DND-41 (cell line): Measurements from ENCODE around the gene ZFYVE28.

Experiments
- ATAC-seq: fragments of 200-7000 bp; cut with Tn5 transposase; 3 replicates; pipeline ENCODE4 v1.9.1; 2021; ENCODE audit warnings: low read depth; ENCODE audit not compliant: insufficient read depth
- DNase-seq: peaks from one replicate; pipeline ENCODE4 v3.0.0-alpha.2; 2020
- H2AFZ ChIP-seq: 2 replicates; pipeline ENCODE4 v1.6.0; 2012; ENCODE audit warnings: low read depth, low read length
- H3K27ac ChIP-seq: 2 replicates; pipeline ENCODE4 v1.5.1; 2012; ENCODE audit warnings: low read length, inconsistent platforms
- H3K27me3 ChIP-seq: fragments of 200-600 bp; sonication (generic); 2 replicates; pipeline ENCODE4 v1.6.0; 2012; ENCODE audit warnings: low read length, mild to moderate bottlenecking, inconsistent platforms; ENCODE audit not compliant: insufficient read depth, poor library complexity
- H3K36me3 ChIP-seq: 2 replicates; pipeline ENCODE4 v1.5.1; 2012; ENCODE audit warnings: low read length, inconsistent platforms; ENCODE audit not compliant: insufficient read depth
- H3K4me1 ChIP-seq: 2 replicates; pipeline ENCODE4 v1.5.1; 2012; ENCODE audit warnings: mild to moderate bottlenecking, low read length; ENCODE audit not compliant: insufficient read depth
- H3K4me2 ChIP-seq: 2 replicates; pipeline ENCODE4 v1.6.0; 2012; ENCODE audit warnings: mild to moderate bottlenecking, moderate library complexity, low read length, inconsistent platforms; ENCODE audit not compliant: insufficient read depth
- H3K4me3 ChIP-seq, 2 experiments: fragments of 200-600 bp in 1 of 2; shearing (Covaris generic) in 1 of 2; 2 replicates each; pipeline ENCODE4 v1.5.1; 2012 to 2016; ENCODE audit warnings: inconsistent platforms in 2 of 2, low read length in 2 of 2, mild to moderate bottlenecking in 2 of 2, low read depth in 1 of 2, moderate library complexity in 1 of 2
- H3K79me2 ChIP-seq: 2 replicates; pipeline ENCODE4 v1.6.0; 2012; ENCODE audit warnings: low read length, inconsistent platforms; ENCODE audit not compliant: insufficient read depth
- H3K9ac ChIP-seq: 2 replicates; pipeline ENCODE4 v1.6.0; 2012; ENCODE audit warnings: low read depth, mild to moderate bottlenecking, inconsistent platforms, low read length, moderate library complexity
- H3K9me3 ChIP-seq: 2 replicates; pipeline ENCODE4 v1.5.1; 2012; ENCODE audit warnings: low read length, moderate library complexity, mild to moderate bottlenecking, inconsistent platforms; ENCODE audit not compliant: insufficient read depth, severe bottlenecking
- H4K20me1 ChIP-seq: 2 replicates; pipeline ENCODE4 v1.6.0; 2012; ENCODE audit warnings: low read length; ENCODE audit not compliant: insufficient read depth
- EZH2 ChIP-seq: IDR thresholded peaks from 3 replicates; pipeline ENCODE4 v1.6.1; 2012; ENCODE audit warnings: borderline replicate concordance, low read depth, mild to moderate bottlenecking, moderate library complexity, low read length, inconsistent platforms; ENCODE audit not compliant: severe bottlenecking
- TF ChIP-seq, protein P1 (sequence below): IDR thresholded peaks from 2 replicates; pipeline ENCODE4 v1.5.1; 2012; ENCODE audit warnings: borderline replicate concordance, low read length, moderate library complexity, mild to moderate bottlenecking; ENCODE audit not compliant: poor library complexity, severe bottlenecking; ENCODE audit errors: extremely low read depth

The ZFYVE28 gene

DNA sequence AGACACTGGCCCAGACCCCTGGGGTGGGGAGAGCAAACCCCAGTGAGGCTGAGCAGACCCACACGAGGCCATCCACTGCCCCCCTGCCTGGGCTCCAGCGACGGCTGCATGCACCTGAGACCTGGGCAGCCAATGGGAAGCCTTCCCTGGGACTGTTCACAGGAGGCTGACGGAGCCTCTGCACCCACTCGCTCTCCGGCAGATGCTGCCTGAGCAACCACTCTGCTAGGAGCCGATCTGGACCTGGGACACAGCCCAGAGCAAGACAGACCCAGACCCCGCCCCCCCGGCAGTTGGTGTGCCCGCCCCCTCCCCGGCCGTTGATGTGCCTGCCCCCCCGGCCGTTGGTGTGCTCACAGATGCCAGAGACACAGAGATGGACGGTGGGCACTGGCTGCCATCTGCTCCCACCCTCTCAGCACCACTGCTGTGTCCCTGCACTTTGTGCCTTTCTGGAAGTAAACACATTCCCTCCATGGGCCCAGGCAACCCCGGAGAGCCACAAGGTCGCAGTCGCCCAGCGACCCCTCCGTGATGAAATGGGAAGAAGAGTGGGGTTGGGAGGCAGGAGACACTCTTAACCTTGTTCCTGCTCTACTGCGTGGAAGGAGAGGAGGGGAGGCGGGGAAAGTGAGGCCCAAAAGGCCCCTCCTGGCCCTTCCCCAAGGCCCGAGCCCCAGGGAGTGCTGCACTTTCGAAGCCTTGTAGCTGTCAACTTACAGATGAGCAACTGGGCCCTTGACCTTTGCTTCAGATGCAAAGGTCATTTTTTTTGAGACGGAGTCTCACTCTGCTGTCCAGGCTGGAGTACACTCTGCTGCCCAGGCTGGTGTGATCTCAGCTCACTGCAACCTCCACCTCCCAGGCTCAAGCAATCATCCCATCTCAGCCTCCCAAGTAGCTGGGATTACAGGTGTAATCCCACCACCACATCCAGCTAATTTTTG lies 62.0 kb downstream of the ZFYVE28 start:
- Histone ChIP-seq H3K4me2 (no peak overlapping the region), H3K9me3 (no peaks in the 10 kb centered on the region), H3K27ac (no peak overlapping the region), H2AFZ (no peak overlapping the region), H3K79me2 (no peaks in the 10 kb centered on the region), H3K4me1 (no peaks in the 10 kb centered on the region), H3K27me3 (no peaks in the 10 kb centered on the region), H4K20me1 (peaks cover 1% of the 10 kb centered on the region; the same call in 1 of the 2 replicates), H3K4me3 (no peak overlapping the region), H3K36me3 (no peaks in the 10 kb centered on the region), H3K9ac (no peak overlapping the region)
- ATAC-seq, result no peak
- no peak for DNase-seq
- TF ChIP-seq, protein P1, sequence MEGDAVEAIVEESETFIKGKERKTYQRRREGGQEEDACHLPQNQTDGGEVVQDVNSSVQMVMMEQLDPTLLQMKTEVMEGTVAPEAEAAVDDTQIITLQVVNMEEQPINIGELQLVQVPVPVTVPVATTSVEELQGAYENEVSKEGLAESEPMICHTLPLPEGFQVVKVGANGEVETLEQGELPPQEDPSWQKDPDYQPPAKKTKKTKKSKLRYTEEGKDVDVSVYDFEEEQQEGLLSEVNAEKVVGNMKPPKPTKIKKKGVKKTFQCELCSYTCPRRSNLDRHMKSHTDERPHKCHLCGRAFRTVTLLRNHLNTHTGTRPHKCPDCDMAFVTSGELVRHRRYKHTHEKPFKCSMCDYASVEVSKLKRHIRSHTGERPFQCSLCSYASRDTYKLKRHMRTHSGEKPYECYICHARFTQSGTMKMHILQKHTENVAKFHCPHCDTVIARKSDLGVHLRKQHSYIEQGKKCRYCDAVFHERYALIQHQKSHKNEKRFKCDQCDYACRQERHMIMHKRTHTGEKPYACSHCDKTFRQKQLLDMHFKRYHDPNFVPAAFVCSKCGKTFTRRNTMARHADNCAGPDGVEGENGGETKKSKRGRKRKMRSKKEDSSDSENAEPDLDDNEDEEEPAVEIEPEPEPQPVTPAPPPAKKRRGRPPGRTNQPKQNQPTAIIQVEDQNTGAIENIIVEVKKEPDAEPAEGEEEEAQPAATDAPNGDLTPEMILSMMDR, result no peak
- no peak for TF ChIP-seq EZH2

DNA sequence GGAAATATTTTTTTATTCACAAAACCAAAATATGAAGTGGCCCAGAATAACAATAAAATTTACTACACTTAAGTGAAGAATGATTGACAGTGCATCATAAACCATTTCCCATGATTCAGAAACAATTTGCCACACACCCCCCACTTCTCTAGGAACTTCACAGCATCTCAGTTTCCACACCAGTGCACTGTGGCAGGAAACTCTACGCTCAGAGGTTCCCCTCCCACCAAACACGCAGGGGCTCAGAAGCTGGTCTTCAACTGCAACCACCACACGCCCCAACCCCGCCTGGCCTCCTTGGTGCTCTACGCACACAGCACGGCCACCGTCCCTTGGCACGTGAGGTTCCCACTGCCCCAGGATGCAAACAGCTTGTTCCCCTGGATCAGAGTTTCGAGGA lies 63.7 kb downstream of the ZFYVE28 start:
- Histone ChIP-seq H3K79me2 (no peaks in the 10 kb centered on the region), H3K9me3 (no peaks in the 10 kb centered on the region), H3K4me1 (no peaks in the 10 kb centered on the region), H3K4me3 (no peak overlapping the region), H3K9ac (no peak overlapping the region), H3K27ac (no peak overlapping the region), H2AFZ (no peak overlapping the region), H3K4me2 (no peak overlapping the region), H3K36me3 (no peaks in the 10 kb centered on the region), H4K20me1 (no peaks in the 10 kb centered on the region), H3K27me3 (no peaks in the 10 kb centered on the region)
- DNase-seq (no peak), ATAC-seq (no peak)
- TF ChIP-seq, protein P1, result no peak
- TF ChIP-seq EZH2, result no peak

DNA sequence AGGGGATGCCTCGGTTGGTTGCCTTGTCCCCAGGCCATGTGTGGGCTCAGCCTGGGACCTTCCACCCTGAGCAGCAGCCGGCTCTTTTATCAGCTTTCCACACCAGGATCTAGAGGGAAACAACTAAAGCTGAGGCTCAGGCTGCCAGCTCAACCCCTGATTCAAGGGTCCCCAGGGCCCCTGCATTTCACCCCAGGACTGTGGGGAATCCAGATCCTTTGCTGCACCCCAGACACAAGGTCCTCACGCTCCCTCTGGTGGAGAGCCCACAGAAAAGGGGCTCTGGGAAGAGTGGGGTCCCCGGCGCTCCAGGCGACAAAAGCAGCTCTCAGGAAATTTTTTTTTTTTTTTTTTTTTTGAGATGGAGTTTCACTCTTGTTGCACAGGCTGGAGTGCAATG lies 64.3 kb downstream of the ZFYVE28 start:
- ATAC-seq (peak; percentile 64; the same call in 1 of the 3 replicates), DNase-seq (peak; percentile 34)
- TF ChIP-seq EZH2, result no peak
- TF ChIP-seq, protein P1, result peak; percentile 57
- no peaks in the 10 kb centered on the region for H3K27me3 ChIP-seq
- H3K27ac ChIP-seq, result no peak overlapping the region
- H3K36me3 ChIP-seq, result no peaks in the 10 kb centered on the region
- no peaks in the 10 kb centered on the region for H3K4me1 ChIP-seq
- no peaks in the 10 kb centered on the region for H4K20me1 ChIP-seq
- no peak overlapping the region for H3K4me2 ChIP-seq
- H3K9me3 ChIP-seq, result no peaks in the 10 kb centered on the region
- H2AFZ ChIP-seq, result no peak overlapping the region
- H3K79me2 ChIP-seq, result no peaks in the 10 kb centered on the region
- no peak overlapping the region for H3K9ac ChIP-seq
- no peak overlapping the region for H3K4me3 ChIP-seq
